HG03460 (cell line): ENCODE data around the gene AFAP1.

Experiments
- ATAC-seq: cut with Tn5 transposase; IDR thresholded peaks from one replicate; pipeline ENCODE4 v1.9.1; 2021; ENCODE audit not compliant: unreplicated experiment

The AFAP1 gene

DNA sequence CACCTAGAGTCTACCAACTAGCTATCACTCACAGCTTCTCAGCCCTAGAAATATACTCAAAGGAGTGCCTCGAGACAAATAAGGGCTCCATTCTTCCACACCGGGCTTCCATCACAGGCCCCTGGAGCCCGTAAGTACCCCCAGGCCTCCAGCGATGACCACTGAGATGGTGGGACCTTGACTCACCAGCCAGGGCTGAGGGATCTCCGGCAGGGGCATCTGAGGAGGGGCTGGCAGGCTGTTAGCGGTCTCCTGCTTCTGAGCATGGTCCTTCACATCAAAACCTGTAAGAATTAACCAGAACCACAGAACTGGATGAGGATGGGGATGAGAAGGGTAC lies 71.3 kb downstream of the AFAP1 start:
- no peak for ATAC-seq

GRCh38 chr4:7867701-7868435 lies 71.8 kb downstream of the AFAP1 start:
- ATAC-seq, result no peak

DNA sequence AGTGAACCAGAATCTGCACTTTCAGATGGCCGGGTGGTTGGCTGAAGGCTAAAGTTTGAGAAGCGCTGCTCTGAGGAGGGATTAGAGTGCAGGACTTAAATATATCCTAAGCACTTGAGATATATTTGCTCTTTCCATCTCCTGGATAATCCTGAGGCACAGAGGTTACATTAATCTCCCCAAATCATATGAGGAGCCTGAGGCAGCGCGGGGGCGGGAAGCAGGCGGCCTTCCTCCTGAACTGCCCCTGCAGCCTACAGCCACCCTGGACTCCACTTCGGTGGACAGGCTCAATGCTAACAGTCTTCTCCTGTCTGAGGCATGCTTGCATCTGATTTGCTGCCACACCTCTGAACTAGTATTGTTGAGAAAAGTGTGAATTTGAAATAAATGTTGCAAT lies 72.5 kb downstream of the AFAP1 start:
- no peak for ATAC-seq

DNA sequence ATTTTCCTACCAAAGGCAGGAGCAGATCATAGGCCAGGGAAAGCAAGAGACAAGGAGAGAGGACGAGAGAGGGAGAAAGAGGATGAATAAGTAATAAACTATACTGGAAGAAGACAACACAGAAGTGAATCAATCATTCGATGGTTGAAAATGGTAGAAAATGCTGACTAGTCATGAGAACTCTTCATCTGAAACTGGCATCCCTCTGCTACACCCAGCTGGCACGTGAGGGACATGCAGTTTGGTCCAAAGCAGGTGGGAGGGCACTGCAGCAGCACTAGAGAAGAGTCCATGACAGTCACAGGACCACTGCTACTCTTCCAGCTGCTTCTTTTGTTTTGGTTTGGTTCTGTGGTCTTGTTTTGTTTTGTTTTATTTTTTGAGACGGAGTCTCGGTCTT lies 74.1 kb downstream of the AFAP1 start:
- ATAC-seq, result no peak

- no peak for ATAC-seq
These were observed 75.0 kb downstream of the AFAP1 start for GRCh38 chr4:7864685-7865084.

- ATAC-seq, result no peak
These were observed 75.6 kb downstream of the AFAP1 start for GRCh38 chr4:7863911-7864681.

DNA sequence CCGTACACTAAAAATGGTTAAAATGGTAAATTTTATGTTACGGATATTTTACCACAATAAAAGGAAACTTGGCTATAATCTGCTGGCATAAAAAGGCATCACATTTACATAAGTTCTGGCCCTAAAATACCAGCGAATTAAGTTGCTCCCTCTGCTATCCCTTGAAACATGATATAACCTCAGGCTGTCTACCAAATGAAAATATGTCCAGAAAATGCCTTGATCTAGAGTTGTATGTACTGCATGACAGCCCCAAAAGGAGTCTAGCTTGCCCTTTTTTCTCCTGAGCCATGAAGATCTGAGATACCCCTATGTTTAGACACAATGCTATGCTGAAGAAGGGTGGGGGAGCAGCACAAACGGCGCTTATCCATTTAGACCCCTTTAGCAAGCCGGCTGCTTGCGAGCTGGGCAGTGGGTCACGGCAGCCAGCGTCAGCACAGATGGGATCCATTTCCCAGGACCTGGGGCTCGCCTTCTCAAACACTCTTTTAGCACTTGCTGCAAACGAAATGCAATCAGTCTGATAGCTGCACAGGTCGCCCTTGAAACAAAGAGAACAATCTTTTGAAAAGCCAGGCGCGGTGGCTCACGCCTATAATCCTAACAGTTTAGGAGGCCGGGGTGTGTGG lies 77.0 kb downstream of the AFAP1 start:
- ATAC-seq, result no peak

GRCh38 chr4:7861440-7861881 lies 78.2 kb downstream of the AFAP1 start:
- no peak for ATAC-seq

DNA sequence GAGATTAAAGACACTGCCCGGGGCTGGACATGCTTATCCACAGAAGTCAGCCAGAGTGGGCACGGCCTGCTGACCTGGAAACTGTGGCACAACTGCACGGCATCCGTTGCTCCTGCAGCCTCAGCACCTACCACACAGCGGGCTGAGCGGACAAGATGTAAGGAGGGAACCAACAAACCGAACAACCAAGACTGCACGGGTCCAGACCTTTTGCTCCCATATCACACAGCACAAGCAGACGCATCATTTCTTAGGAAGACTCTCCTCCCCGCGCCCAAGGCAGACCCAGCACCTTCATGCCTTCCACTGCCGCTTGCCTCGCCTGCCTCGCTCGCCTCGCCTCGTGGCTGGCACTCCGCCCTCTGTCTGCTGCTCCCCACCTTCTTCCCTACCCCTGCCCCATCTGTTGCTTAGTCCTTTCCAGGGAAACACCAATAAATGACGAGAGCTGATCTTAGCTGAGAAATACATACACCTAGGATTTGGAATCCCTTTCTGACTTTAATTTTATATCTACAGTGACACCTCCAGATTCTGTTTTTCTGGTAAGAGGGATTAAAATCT lies 79.0 kb downstream of the AFAP1 start:
- ATAC-seq, result no peak

DNA sequence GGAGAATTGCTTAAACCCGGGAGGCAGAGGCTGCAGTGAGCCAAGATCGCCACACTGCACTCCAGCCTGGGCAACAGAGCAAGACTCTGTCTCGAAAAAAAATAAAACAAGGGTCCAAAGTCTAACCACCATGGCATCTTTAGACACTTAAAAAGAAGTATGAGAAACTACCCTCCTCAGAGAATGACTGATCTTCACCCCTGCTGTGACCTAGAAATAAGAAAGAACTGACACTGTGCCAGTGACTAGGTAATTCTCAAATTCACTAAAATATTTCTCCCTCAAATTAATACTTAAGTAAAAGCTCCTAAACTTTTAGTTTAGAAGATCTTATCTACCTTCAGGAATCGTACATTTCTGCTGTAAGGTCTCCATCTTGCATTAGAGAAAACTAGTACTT lies 80.3 kb downstream of the AFAP1 start:
- no peak for ATAC-seq

- ATAC-seq, result no peak
These were observed 81.2 kb downstream of the AFAP1 start for GRCh38 chr4:7858498-7858897.

GRCh38 chr4:7857993-7858392 lies 81.7 kb downstream of the AFAP1 start:
- ATAC-seq, result no peak

DNA sequence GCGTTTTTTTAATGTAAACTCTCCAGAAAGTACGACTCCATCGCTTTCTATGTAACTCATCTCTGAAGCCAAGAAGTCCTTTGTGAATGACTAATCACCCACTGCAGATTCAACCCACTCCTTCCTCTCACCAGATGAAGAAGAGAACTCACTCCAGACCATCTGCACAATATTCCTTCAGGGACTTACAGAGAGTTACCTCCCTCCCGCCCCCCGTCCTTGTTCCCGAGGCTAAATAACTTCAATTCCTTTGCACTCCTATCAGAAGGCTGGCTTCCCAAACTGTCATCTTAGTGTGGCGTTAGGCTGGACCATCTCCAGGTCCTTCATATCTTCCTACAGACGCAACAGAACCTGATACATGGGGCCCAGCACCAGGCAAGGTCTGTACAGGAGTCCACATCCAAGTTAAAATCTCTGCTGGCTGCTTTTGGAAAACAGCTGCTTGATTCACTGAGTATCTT lies 82.4 kb downstream of the AFAP1 start:
- ATAC-seq, result no peak

GRCh38 chr4:7855731-7856130 lies 83.9 kb downstream of the AFAP1 start:
- no peak for ATAC-seq

GRCh38 chr4:7854697-7855370 lies 84.8 kb downstream of the AFAP1 start:
- ATAC-seq, result no peak

DNA sequence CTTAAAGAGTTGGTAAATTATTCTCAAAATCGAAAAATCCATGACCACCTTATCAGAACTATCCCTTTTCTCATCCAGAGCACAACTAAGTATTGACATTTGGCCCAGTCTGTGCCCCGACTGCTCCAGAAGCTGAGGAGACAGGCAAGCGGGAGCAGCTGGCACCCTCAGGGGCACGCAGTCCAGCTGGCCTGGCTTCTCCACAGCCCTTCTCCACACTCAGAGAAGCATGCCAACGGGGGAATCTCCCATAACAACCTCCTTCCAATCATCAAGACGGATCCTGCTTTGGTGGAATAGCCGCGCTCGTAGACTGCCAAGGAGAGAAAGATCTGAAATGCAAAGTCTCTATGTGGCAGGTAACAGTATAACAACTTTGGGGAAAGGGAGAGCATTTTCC lies 85.4 kb downstream of the AFAP1 start:
- ATAC-seq, result no peak

GRCh38 chr4:7853271-7853670 lies 86.4 kb downstream of the AFAP1 start:
- no peak for ATAC-seq

DNA sequence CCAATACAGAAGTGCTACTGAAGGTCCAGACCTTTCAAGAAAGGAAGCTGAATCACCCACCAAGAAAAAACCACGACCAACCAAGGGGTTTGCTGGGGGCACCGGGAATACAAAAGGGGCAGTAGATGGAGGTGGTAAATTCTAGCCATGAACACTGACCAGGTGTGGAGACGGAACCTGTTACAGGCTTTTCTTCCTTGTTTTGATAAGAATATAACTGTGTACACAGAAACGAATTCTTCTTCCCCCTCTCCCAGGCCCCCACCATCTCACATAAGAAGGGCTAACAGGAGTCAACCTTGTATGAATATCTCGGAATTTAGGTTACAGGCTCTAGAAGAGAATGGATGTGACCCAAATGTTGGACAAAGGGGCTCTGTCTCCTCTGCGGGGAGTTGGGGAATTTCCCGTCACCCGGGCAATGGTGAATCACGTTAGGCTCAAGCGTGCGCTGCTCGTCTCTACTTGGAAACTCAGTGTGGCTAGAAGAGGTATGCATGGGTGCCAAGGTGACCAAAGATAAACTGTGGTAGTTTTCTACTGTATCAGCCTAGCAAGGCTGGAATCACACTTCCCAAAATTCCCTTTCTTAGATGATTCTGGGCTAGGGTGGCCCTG lies 87.0 kb downstream of the AFAP1 start:
- ATAC-seq, result no peak

GRCh38 chr4:7850489-7850888 lies 89.2 kb downstream of the AFAP1 start:
- ATAC-seq, result no peak

GRCh38 chr4:7847206-7847605 lies 92.5 kb downstream of the AFAP1 start:
- ATAC-seq, result no peak
